Suprapubic skin (tissue), 4 donors: Measurements from ENCODE around the gene HEXIM1.

ENCODE experiments used
- CTCF ChIP-seq, 2 donors: fragments of 200-600 bp in 1 of 2; fragments of 450-650 bp in 1 of 2; sonication (generic) in 1 of 2; IDR thresholded peaks; one replicate each; pipeline ENCODE4 v1.5.1; 2016 to 2019; ENCODE audit warnings: antibody characterized with exemption in 2 of 2, mild to moderate bottlenecking in 1 of 2, moderate library complexity in 1 of 2
- POLR2A ChIP-seq, 2 donors: fragments of 450-650 bp; IDR thresholded peaks; one replicate each; pipeline ENCODE4 v1.6.1; 2017; ENCODE audit warnings: antibody characterized with exemption in 2 of 2, mild to moderate bottlenecking in 2 of 2, moderate library complexity in 2 of 2
- POLR2AphosphoS5 ChIP-seq, 3 donors: sonication (generic); formaldehyde crosslinking; IDR thresholded peaks; one replicate each; pipeline ENCODE4 v1.6.1; 2017; ENCODE audit warnings: antibody characterized with exemption in 3 of 3

GRCh38 chr17:45108051-45108450, 40.2 kb upstream of the HEXIM1 start:
- TF ChIP-seq CTCF (IDR thresholded peaks at IDR 0.05): no peak
- TF ChIP-seq POLR2AphosphoS5 (IDR thresholded peaks at IDR 0.05): no peak
- no peak for TF ChIP-seq POLR2A (IDR thresholded peaks at IDR 0.05)
